Prostate gland (tissue), 2 donors: Measurements from ENCODE around the gene P3H2.

Source experiments
- CTCF ChIP-seq, 4 experiments: fragments of 200-600 bp in 2 of 4; fragments of 450-650 bp in 2 of 4; sonication (generic) in 2 of 4; IDR thresholded peaks; 1 replicate in 3 of 4; 2 replicates in 1 of 4; pipeline ENCODE4 v1.5.1; 2016 to 2019; ENCODE audit warnings: antibody characterized with exemption in 4 of 4, mild to moderate bottlenecking in 2 of 4, moderate library complexity in 2 of 4
- POLR2A ChIP-seq: fragments of 450-650 bp; IDR thresholded peaks from one replicate; pipeline ENCODE4 v1.6.1; 2016; ENCODE audit warnings: antibody characterized with exemption, mild to moderate bottlenecking
- POLR2AphosphoS5 ChIP-seq: sonication (generic); formaldehyde crosslinking; IDR thresholded peaks from one replicate; pipeline ENCODE4 v1.6.1; 2017; ENCODE audit warnings: antibody characterized with exemption

- TF ChIP-seq CTCF (IDR thresholded peaks at IDR 0.05) (no peak), POLR2AphosphoS5 (no peak), POLR2A (no peak)
Measured at GRCh38 chr3:190077395-190078045, 43.2 kb downstream of the P3H2 start.
